Epithelial cell of esophagus (primary cell): Measurements from ENCODE around the gene CLCN2.

Experiments
- DNase-seq: peaks from one replicate; pipeline ENCODE4 v3.0.0; 2010; ENCODE audit warnings: low read depth
- H3K4me3 ChIP-seq: 2 replicates; pipeline ENCODE4 v1.5.1; 2011; ENCODE audit warnings: mild to moderate bottlenecking, low read length, control low read depth
- TF ChIP-seq, protein P1 (sequence below): IDR thresholded peaks from 2 replicates; pipeline ENCODE4 v1.5.1; 2011; ENCODE audit warnings: low read depth, mild to moderate bottlenecking, low read length, control low read depth, inconsistent platforms; ENCODE audit not compliant: insufficient read depth; ENCODE audit errors: missing control alignments

Gene CLCN2

DNA sequence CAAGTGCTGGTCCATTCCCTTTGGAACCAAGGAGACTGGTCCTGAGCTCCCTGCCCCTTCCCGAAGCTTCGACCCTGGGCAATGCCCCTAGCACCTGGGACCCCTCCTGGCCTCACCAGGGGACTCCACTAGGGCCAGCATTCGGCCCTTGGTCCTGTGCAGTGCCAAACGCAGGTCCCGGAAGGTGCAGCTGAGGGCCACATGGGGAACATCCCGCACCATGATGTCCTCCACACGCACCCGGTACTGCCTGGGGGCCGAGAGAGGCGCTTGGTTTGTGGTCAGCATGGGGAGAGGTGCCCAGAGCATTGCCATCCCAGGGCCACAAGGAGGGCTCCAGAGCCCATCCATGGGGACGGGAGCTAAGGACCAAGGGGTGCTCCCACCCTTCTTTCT is 7.9 kb downstream of the CLCN2 start:
- no peak overlapping the region for H3K4me3 ChIP-seq
- TF ChIP-seq, protein P1, sequence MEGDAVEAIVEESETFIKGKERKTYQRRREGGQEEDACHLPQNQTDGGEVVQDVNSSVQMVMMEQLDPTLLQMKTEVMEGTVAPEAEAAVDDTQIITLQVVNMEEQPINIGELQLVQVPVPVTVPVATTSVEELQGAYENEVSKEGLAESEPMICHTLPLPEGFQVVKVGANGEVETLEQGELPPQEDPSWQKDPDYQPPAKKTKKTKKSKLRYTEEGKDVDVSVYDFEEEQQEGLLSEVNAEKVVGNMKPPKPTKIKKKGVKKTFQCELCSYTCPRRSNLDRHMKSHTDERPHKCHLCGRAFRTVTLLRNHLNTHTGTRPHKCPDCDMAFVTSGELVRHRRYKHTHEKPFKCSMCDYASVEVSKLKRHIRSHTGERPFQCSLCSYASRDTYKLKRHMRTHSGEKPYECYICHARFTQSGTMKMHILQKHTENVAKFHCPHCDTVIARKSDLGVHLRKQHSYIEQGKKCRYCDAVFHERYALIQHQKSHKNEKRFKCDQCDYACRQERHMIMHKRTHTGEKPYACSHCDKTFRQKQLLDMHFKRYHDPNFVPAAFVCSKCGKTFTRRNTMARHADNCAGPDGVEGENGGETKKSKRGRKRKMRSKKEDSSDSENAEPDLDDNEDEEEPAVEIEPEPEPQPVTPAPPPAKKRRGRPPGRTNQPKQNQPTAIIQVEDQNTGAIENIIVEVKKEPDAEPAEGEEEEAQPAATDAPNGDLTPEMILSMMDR: no peak
- no peak for DNase-seq

DNA sequence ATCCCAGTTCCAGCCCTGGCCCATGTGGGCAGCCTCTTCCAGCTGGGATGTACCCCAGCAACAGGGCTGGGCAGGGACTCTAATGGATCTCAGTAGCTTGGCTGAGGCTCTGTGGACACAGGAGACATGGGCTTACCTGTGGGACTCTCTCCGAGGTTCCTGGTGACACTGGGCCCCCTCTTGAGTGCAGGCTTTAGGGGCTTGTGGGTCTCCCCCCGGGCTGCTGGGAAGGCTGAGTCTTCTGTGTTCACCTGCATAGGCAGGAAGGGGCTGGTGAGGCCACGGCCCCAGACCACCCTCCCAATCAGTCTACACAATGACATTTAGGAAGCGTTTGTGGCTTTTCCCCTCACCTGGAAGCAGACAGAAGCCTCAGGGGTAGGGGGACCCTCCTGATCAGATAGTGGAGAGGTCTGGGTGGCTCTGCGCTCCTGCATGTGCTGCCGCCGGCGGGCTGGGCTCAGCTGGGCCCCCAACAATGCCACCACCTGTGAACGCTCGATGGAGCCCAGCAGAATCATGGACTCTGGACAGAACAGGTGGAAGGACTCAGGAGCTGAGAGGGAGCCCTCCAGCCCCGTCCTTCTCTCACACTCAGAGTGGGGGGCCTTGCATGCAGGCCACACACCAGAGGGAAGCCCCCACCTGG is 8.4 kb downstream of the CLCN2 start:
- TF ChIP-seq, protein P1: no peak
- H3K4me3 ChIP-seq: no peak overlapping the region
- no peak for DNase-seq

DNA sequence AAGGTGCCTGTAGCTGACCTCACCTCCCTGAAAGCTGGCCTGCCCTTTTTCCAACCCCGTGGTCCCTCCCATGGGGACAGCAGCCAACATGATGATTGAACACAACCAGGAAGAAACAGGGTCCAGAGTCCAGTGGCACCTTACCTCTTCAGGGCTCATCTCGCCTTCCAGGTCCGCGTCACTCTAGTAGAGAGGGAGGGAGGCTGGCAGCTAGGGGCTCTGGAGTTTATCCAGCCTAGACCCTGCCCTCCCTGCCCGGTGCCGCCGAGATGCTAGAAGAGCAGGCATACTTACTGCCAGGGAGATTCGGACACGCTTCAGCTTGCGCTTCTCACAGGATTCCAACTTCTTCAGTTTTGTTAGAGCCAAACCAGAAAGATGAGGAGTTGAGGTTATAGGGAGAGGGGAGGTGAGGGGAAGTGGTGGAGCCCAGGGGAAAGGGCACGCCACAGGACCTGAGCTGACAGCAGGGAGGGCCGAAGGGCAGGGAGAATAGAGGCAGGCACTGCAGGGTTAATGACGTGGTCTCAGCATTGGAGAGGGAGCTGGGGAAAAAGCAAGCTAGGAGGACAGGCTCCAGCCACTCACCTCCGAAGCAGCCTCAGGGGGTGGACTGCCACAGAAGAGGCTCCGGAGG is 9.1 kb downstream of the CLCN2 start:
- DNase-seq: no peak
- TF ChIP-seq, protein P1: no peak
- no peak overlapping the region for H3K4me3 ChIP-seq

DNA sequence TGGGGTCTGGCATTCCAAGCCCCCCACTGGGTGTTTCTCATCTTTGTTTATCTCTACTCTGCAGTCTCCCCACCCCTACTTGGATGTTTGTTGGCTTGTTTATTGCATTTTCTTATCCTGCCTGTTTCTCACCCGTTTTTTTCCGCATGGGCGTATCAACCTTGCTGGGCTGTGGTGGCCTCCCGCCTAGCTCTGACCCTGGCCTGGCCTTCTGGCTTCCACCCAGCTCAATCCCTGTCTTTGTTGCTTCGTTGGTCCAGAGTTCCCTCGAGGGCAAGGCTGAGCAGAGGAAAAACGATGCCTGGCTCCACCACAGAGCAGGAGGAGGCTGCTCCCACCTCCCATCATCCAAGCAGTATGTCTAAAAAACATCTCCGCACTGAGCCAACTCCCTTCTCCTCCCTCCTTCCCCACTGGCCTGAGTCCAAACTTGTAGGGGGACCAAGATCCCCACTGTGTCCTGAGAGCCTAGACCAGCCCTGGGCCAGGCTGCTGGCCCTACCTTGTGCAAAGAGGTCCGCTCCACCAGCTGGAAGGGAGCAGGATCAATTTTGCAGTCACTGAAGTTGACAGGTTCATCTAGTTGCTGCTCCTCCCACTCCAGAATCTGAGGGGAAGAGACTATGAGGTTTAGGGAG is 9.8 kb downstream of the CLCN2 start:
- no peak for DNase-seq
- TF ChIP-seq, protein P1: no peak
- H3K4me3 ChIP-seq: no peak overlapping the region

DNA sequence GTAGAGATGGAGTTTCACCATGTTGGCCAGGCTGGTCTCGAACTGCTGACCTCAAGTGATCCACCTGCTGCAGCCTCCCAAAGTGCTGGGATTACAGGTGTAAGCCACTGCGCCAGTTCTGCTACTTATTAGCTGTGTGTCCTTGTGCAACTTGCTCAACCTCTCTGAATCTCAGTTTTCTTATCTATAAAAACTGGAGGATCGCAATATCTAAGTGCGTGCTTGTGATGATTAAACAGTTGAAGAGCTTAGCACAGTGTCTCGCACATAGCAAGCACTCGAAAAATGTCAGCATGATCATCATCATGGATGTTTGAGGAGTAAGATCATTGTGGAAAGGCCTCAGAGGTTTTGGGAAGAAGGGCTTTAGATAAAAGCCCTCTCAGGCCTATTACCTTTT is 10.8 kb downstream of the CLCN2 start:
- H3K4me3 ChIP-seq: no peak overlapping the region
- TF ChIP-seq, protein P1: no peak
- no peak for DNase-seq

DNA sequence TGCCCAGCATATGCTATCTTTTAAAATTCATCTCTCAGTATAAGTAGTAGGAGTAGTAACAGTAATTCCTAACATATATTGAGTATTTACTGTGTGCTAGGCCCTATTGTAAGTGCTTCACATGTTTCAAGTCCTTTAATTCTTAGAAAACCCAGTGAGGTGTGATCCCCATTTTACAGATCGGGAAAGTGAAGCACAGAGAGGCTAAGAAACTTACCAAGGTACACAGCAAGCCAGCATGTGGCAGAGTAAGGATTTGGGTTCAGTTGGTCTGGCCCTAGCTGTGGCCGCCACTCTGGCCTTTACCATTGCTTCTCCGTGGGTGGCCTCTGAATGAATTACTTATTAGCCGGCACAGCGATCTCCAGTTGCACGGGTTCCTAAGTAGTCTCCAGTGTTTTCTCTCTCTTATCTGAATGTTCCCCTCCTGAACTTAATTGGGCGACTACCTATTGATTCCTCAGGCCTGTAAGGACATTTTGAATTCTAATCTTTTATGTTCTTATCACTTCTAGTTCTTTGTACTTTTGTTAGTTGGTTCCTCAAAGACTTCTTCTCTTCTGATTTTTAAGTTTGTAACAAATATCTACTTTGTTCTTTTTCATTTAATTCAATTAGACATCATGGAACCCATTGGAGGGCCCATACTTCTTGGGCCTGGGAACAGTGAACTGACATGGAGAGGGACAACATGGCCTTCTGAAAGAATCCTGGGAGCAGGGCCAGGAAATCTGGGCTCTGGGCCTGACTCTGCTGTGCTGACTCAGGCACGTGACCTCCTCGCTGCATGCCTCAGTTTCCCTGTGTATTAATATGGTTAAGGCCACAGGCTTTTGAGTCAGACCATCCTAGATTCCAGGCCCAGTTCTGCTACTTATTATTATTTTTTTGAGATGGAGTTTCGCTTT is 11.6 kb downstream of the CLCN2 start:
- TF ChIP-seq, protein P1: no peak
- no peak for DNase-seq
- H3K4me3 ChIP-seq: no peak overlapping the region
